Keratinocyte (primary cell): ENCODE data around the gene GAA. TPM values are rescaled to one million over a fixed set of nuclear protein-coding genes. Genes with fewer than 3 reads are reported as not detected.

ENCODE experiments used
- DNase-seq: peaks from one replicate; pipeline ENCODE4 v3.0.0-alpha.2; 2011; ENCODE audit warnings: low read depth, missing footprints, low spot score
- FAIRE-seq: peaks from 2 replicates; lab custom pipeline; 2011; peaks lifted over from hg19 to GRCh38; lab: Jason Lieb, UNC
- H2AFZ ChIP-seq: 2 replicates; pipeline ENCODE4 v1.6.0; 2012; ENCODE audit warnings: low read length, control low read depth, inconsistent platforms; ENCODE audit not compliant: control insufficient read depth
- H3K27ac ChIP-seq: 2 replicates; pipeline ENCODE4 v1.5.1; 2011; ENCODE audit warnings: low read length; ENCODE audit not compliant: control insufficient read depth, insufficient read depth
- H3K27me3 ChIP-seq: 3 replicates; pipeline ENCODE4 v1.6.0; 2011; ENCODE audit warnings: low read length; ENCODE audit not compliant: control insufficient read depth, insufficient read depth; ENCODE audit errors: extremely low read depth
- H3K36me3 ChIP-seq, 2 experiments: 2 replicates in 1 of 2; 3 replicates in 1 of 2; pipeline ENCODE4 v1.5.1; 2011; ENCODE audit warnings: low read length in 2 of 2, mild to moderate bottlenecking in 1 of 2; ENCODE audit not compliant: control insufficient read depth in 2 of 2, insufficient read depth in 2 of 2; ENCODE audit errors: extremely low read depth in 1 of 2
- H3K4me1 ChIP-seq: 3 replicates; pipeline ENCODE4 v1.5.1; 2011; ENCODE audit warnings: low read length; ENCODE audit not compliant: control insufficient read depth, insufficient read depth; ENCODE audit errors: extremely low read depth
- H3K4me2 ChIP-seq: 3 replicates; pipeline ENCODE4 v1.6.0; 2011; ENCODE audit warnings: low read depth, low read length; ENCODE audit not compliant: control insufficient read depth, insufficient read depth; ENCODE audit errors: extremely low read depth
- H3K4me3 ChIP-seq, 3 experiments: fragments of 200-600 bp in 1 of 3; sonication (generic) in 1 of 3; 2 replicates in 2 of 3; 3 replicates in 1 of 3; pipeline ENCODE4 v1.5.1; 2011 to 2016; ENCODE audit warnings: low read length in 3 of 3, mild to moderate bottlenecking in 3 of 3, control low read depth in 2 of 3, inconsistent platforms in 1 of 3, low read depth in 1 of 3, mixed read lengths in 1 of 3, mixed run types in 1 of 3, moderate library complexity in 1 of 3; ENCODE audit not compliant: control insufficient read depth in 2 of 3, insufficient read depth in 2 of 3; ENCODE audit errors: extremely low read depth in 1 of 3
- H3K79me2 ChIP-seq: 2 replicates; pipeline ENCODE4 v1.6.0; 2012; ENCODE audit warnings: low read length; ENCODE audit not compliant: control insufficient read depth, insufficient read depth
- H3K9ac ChIP-seq: 3 replicates; pipeline ENCODE4 v1.6.0; 2011; ENCODE audit warnings: low read length; ENCODE audit not compliant: control insufficient read depth, insufficient read depth; ENCODE audit errors: extremely low read depth
- H3K9me1 ChIP-seq: 3 replicates; pipeline ENCODE4 v1.6.0; 2011; ENCODE audit warnings: low read length; ENCODE audit not compliant: control insufficient read depth, insufficient read depth; ENCODE audit errors: extremely low read depth
- H3K9me3 ChIP-seq: 2 replicates; pipeline ENCODE4 v1.5.1; 2012; ENCODE audit warnings: low read depth, low read length; ENCODE audit not compliant: control insufficient read depth
- H4K20me1 ChIP-seq: 3 replicates; pipeline ENCODE4 v1.6.0; 2011; ENCODE audit warnings: low read length; ENCODE audit not compliant: control insufficient read depth, insufficient read depth; ENCODE audit errors: extremely low read depth
- EZH2 ChIP-seq: IDR thresholded peaks from one replicate; pipeline ENCODE4 v1.6.1; 2012; ENCODE audit warnings: inconsistent platforms, mild to moderate bottlenecking, low read length, moderate library complexity
- dilution Hi-C: fragments of 300-500 bp; cut with MboI; formaldehyde crosslinking; loops from one replicate; pipeline ENCODE4 v1.7.0; 2020; ENCODE audit warnings: low sequenced_read_pairs; ENCODE audit not compliant: extremely low pct_ligation_motif_present
- polyA plus RNA-seq, 5 experiments: library from polyadenylated mRNA; depleted of rRNA in 3 of 5; stranded (reverse) in 3 of 5; stranded (forward) in 1 of 5; unstranded in 1 of 5; fragments of >200 nt; gene quantifications; 1 replicate in 1 of 5; 2 replicates in 3 of 5; 3 replicates in 1 of 5; pipeline versions ENCODE4 v1.2.1 to v1.2.3, GENCODE V29; 2011 to 2012; ENCODE audit warnings: missing spikeins in 2 of 5, low read depth in 1 of 5, low replicate concordance in 1 of 5
- TF ChIP-seq, protein P1 (sequence below), 3 experiments: IDR thresholded peaks in 1 of 3; conservative IDR thresholded peaks in 1 of 3; optimal IDR thresholded peaks in 1 of 3; 2 replicates in 2 of 3; 3 replicates in 1 of 3; pipeline versions ENCODE3 to v1.5.1; 2011; ENCODE audit warnings: low read length in 3 of 3, mild to moderate bottlenecking in 3 of 3, moderate library complexity in 2 of 3, control low read depth in 1 of 3, inconsistent platforms in 1 of 3; ENCODE audit not compliant: insufficient read depth in 2 of 3; ENCODE audit errors: extremely low read depth in 1 of 3

Gene GAA
- polyA plus RNA-seq, 1 donor (not counting 4 experiments of a cell fraction or from before 2014, with no cell fraction given) = 3.2 TPM

DNA sequence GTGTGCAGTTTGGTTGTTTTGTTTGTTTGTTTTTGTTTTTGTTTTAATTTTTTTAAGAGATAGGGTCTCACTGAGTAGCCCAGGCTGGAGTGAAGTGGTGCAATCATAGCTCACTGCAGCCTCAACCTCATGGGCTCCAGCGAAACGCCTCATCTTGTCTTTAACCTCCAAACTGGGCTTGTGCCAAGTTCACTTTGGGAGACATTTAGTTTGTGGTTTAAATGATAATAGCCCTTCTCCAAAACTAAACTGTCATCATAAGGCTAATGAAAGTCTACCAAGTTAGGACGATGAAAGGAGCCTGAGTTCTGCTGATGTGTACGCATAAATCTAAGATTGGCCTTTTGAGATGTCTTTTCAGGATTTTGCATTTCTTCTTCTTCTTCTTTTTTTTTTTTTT lies 62.0 kb downstream of the GAA start:
- H3K79me2 ChIP-seq = no peaks in the 10 kb centered on the region
- no peaks in the 10 kb centered on the region for H3K9me1 ChIP-seq
- H3K4me1 ChIP-seq = no peaks in the 10 kb centered on the region
- no peaks in the 10 kb centered on the region for H3K27me3 ChIP-seq
- H4K20me1 ChIP-seq = no peaks in the 10 kb centered on the region
- H3K4me3 ChIP-seq = no peak overlapping the region
- no peak overlapping the region for H2AFZ ChIP-seq
- TF ChIP-seq, protein P1, sequence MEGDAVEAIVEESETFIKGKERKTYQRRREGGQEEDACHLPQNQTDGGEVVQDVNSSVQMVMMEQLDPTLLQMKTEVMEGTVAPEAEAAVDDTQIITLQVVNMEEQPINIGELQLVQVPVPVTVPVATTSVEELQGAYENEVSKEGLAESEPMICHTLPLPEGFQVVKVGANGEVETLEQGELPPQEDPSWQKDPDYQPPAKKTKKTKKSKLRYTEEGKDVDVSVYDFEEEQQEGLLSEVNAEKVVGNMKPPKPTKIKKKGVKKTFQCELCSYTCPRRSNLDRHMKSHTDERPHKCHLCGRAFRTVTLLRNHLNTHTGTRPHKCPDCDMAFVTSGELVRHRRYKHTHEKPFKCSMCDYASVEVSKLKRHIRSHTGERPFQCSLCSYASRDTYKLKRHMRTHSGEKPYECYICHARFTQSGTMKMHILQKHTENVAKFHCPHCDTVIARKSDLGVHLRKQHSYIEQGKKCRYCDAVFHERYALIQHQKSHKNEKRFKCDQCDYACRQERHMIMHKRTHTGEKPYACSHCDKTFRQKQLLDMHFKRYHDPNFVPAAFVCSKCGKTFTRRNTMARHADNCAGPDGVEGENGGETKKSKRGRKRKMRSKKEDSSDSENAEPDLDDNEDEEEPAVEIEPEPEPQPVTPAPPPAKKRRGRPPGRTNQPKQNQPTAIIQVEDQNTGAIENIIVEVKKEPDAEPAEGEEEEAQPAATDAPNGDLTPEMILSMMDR (optimal IDR thresholded peaks at IDR 0.05 in 1 of 3, IDR thresholded peaks at IDR 0.05 in 1 of 3, conservative IDR thresholded peaks at IDR 0.05 in 1 of 3; ENCODE audit: extremely low read depth in 1 of 3, insufficient read depth in 2 of 3, low read length in 3 of 3) = no peak
- no peak for TF ChIP-seq EZH2
- no peaks in the 10 kb centered on the region for H3K9me3 ChIP-seq
- no peak overlapping the region for H3K9ac ChIP-seq
- DNase-seq (no peak), FAIRE-seq (no peak)
- no peak overlapping the region for H3K27ac ChIP-seq
- H3K4me2 ChIP-seq = no peak overlapping the region
- no peaks in the 10 kb centered on the region for H3K36me3 ChIP-seq
- dilution Hi-C loops = no loop called here

DNA sequence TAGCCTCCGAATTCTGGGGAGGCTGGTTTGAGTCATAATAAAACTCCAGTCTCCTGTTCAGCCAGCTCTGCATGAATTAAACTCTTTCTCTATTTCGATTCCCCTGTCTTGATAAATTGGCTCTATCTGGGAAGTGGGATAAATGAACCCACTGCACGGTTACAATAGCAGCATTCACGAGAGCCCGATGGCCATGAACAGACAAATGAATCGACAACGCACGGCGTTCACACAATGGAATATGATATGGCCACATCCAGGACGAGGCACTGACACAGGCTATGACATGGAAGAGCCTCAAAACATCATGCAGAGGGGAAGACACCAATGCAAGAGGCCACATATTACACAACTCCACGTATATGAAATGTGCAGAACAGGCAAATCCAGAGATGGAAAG lies 62.8 kb downstream of the GAA start:
- H4K20me1 ChIP-seq = no peaks in the 10 kb centered on the region
- FAIRE-seq (no peak), DNase-seq (no peak)
- H3K36me3 ChIP-seq = no peaks in the 10 kb centered on the region
- dilution Hi-C loops = no loop called here
- no peaks in the 10 kb centered on the region for H3K9me1 ChIP-seq
- no peaks in the 10 kb centered on the region for H3K27me3 ChIP-seq
- no peaks in the 10 kb centered on the region for H3K79me2 ChIP-seq
- no peak overlapping the region for H3K27ac ChIP-seq
- H3K4me2 ChIP-seq = no peak overlapping the region
- no peaks in the 10 kb centered on the region for H3K4me1 ChIP-seq
- H2AFZ ChIP-seq = no peak overlapping the region
- H3K9me3 ChIP-seq = no peaks in the 10 kb centered on the region
- no peak overlapping the region for H3K4me3 ChIP-seq
- TF ChIP-seq EZH2 = no peak
- TF ChIP-seq, protein P1 (optimal IDR thresholded peaks at IDR 0.05 in 1 of 3, IDR thresholded peaks at IDR 0.05 in 1 of 3, conservative IDR thresholded peaks at IDR 0.05 in 1 of 3; ENCODE audit: extremely low read depth in 1 of 3, insufficient read depth in 2 of 3, low read length in 3 of 3) = no peak
- H3K9ac ChIP-seq = no peak overlapping the region
